ENCODE data around the gene CDH23.

GRCh38 chr10:71429929-71430328 lies 33.2 kb downstream of the CDH23 start:
- TF ChIP-seq CTCF (IDR thresholded peaks at IDR 0.05; ENCODE audit: poor library complexity) (no peak), EZH2phosphoT487 (IDR thresholded peaks at IDR 0.05; ENCODE audit: low read depth, severe bottlenecking, unreplicated experiment) (no peak)
